Measurements from ENCODE around the gene DGLUCY.
"Not testable (repeated sequence)": the region's sequence is repeated elsewhere in the genome, so short reads cannot be mapped to it uniquely, and the experiment has no call there.

DGLUCY gene

GRCh38 chr14:91225025-91225424, 111.2 kb downstream of the DGLUCY start:
- Histone ChIP-seq H4K20me1 (peaks cover 0 to 30% (median 18%) of the 10 kb centered on the region in 11 experiments; a peak in 16 of 22 replicates), H3K36me3 (peaks cover 12 to 54% (median 39%) of the 10 kb centered on the region in 11 experiments; a peak in 20 of 22 replicates), H3K27me3 (no peaks in the 10 kb centered on the region), H3K4me2 (no peak overlapping the region; a peak in 1 of 22 replicates), H3K9me3 (replicated peaks in 1 of 11) (peaks cover 0 to 4% (median 0%) of the 10 kb centered on the region in 11 experiments; a peak in 1 of 22 replicates), H3K9ac (no peak overlapping the region), H3K4me1 (peaks cover 49 to 75% (median 64%) of the 10 kb centered on the region in 10 experiments), H3K27ac (no peak overlapping the region), H3K4me3 (no peak overlapping the region)
- no peak for TF ChIP-seq Cebpa-rat (IDR thresholded peaks at IDR 0.05)

DNA sequence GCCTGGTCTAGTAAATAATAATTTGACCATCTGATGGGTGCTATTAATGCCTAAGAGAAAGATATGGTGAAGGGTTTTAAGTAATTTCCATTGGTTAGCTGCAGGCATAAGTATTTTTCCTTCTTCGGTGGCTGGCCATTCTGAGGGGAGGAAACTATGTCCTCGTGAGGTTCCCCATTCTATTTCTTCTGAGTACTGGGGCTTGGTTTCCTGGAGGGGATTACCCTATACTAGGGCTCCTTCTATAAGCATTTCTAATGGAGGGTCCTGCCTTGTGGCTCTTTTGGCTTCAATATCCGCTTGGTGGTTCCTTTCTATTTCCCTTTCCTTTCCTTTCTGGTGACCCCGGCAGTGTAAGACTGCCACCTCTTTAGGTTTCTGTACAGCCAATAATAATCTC, 112.5 kb downstream of the DGLUCY start:
- not testable (repeated sequence) for H3K9me3 ChIP-seq (replicated peaks in 1 of 11); H3K27me3 ChIP-seq; H3K27ac ChIP-seq; H3K4me3 ChIP-seq; H3K9ac ChIP-seq
- peaks cover 55 to 77% (median 68%) of the 10 kb centered on the region in 10 experiments for H3K4me1 ChIP-seq
- peak overlapping the region; percentile 70 to 97 (median 89); a peak in 18 of 22 replicates for H3K4me2 ChIP-seq
- peaks cover 11 to 43% (median 28%) of the 10 kb centered on the region in 11 experiments; a peak in 20 of 22 replicates for H3K36me3 ChIP-seq
- peaks cover 0 to 32% (median 18%) of the 10 kb centered on the region in 11 experiments; a peak in 16 of 22 replicates for H4K20me1 ChIP-seq

DNA sequence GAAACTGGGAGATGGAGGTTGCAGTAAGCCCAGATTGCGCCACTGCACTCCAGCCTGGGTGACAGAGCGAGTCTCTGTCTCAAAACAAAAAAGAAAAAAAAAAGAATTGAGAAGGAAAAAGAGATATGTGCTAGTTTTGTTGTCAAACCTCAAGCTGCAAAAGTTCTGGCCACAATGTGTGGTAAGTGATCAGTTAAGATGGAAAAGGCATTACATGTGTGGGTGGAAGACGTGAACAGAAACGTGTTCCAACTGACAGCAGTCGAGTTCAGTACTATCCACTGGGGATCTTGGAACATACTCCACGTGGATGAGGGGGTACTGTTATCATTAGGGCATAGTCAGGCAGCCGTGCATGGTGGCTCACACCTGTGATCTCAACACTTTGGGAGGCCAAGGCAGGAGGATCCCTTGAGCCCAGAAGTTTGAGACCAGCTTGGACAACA, 113.3 kb downstream of the DGLUCY start:
- H3K4me2 ChIP-seq = peak overlapping the region; percentile 70 to 97 (median 89)
- TF ChIP-seq Cebpa-rat (IDR thresholded peaks at IDR 0.05) = no peak
- no peak overlapping the region for H3K9ac ChIP-seq
- H3K36me3 ChIP-seq = peaks cover 9 to 38% (median 23%) of the 10 kb centered on the region in 11 experiments; a peak in 20 of 22 replicates
- peaks cover 0 to 32% (median 18%) of the 10 kb centered on the region in 11 experiments; a peak in 16 of 22 replicates for H4K20me1 ChIP-seq
- no peaks in the 10 kb centered on the region for H3K27me3 ChIP-seq
- H3K9me3 ChIP-seq (replicated peaks in 1 of 11) = peaks cover 0 to 14% (median 7%) of the 10 kb centered on the region in 11 experiments; a peak in 11 of 22 replicates
- no peak overlapping the region for H3K27ac ChIP-seq
- peaks cover 62 to 83% (median 77%) of the 10 kb centered on the region in 10 experiments for H3K4me1 ChIP-seq
- H3K4me3 ChIP-seq = no peak overlapping the region

DNA sequence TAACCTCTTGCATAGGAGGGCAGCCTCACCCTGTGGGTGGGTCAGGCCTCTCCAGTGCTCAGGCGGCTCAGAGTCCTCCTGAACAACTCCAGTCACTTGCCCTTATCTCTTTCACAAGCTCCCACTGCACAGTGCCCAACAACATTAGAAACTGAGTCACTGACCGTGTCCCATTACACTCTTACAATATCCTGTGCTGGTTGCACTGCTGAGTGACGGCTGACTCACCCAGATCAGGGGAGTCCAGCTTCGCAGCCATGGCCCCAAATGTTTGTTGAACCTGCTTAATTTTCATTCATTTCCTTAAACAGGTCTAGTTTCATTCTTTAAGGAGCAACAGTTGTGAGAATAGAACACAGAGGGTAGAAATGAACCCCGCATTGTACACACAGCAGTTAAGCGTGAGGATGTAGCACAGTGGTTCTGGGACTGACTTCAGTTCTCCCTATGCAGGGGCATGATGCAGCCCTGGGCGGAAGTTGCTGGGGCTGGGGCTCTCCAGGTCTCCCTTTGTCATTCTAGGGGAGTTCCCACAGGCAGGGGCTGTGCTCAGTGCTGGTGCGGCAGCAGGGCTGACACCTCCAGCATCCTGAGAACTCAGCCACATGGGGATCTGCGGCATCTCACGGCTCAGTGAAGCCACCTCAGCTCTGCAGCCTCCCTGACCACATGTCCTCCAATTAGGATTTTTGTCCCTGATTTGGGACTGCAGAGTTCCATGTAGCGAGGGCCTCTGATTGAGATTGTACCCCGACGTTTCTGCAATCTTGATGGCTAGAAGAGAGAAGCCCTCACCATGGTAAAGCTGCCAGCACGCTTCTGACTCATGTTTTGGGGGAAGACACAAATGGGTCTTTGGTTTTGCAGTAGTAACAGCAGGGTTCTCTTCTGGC, 114.5 kb downstream of the DGLUCY start:
- H3K36me3 ChIP-seq = peaks cover 9 to 34% (median 17%) of the 10 kb centered on the region in 11 experiments; a peak in 20 of 22 replicates
- H3K4me1 ChIP-seq = peaks cover 62 to 82% (median 74%) of the 10 kb centered on the region in 10 experiments
- H3K27ac ChIP-seq = peak overlapping the region in 6 of 11 experiments; percentile 5 to 32 (median 26); a peak in 7 of 22 replicates
- peak overlapping the region in 5 of 11 experiments; percentile 3 to 43 (median 12); a peak in 3 of 22 replicates for H3K9ac ChIP-seq
- no peak for TF ChIP-seq Cebpa-rat (IDR thresholded peaks at IDR 0.05)
- H4K20me1 ChIP-seq = peaks cover 0 to 32% (median 18%) of the 10 kb centered on the region in 11 experiments; a peak in 16 of 22 replicates
- peaks cover 0 to 19% (median 7%) of the 10 kb centered on the region in 11 experiments; a peak in 13 of 22 replicates for H3K9me3 ChIP-seq (replicated peaks in 1 of 11)
- H3K4me3 ChIP-seq = peak overlapping the region in 1 of 10 experiments; percentile 23; a peak in 1 of 20 replicates
- H3K4me2 ChIP-seq = peak overlapping the region; percentile 70 to 97 (median 89)
- no peaks in the 10 kb centered on the region for H3K27me3 ChIP-seq

DNA sequence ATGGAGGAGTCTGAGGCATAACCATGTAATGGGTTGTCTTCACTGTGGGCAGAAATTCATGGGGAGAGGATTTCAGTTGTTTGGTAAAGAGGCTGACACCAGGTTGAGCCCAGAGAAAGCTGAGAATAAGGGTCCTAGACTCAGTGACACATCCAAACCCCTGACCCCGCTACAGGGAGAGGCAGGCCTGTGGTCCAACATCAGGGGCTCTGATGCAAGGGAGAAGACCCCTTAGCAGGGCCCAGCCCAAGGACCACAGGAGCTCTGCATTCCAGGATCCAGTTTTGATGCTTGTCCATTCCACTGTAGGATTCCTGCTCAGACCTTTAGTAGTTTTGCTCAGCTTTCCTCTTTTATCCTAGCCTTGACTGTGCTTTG, 115.1 kb downstream of the DGLUCY start:
- 0 out of 22 replicates have a peak overlapping the region, but pooled peaks of 1 of the 11 experiments have one; percentile 9 for H3K9ac ChIP-seq
- TF ChIP-seq Cebpa-rat (IDR thresholded peaks at IDR 0.05) = no peak
- peaks cover 9 to 28% (median 14%) of the 10 kb centered on the region in 11 experiments; a peak in 20 of 22 replicates for H3K36me3 ChIP-seq
- peaks cover 0 to 32% (median 18%) of the 10 kb centered on the region in 11 experiments; a peak in 16 of 22 replicates for H4K20me1 ChIP-seq
- H3K27ac ChIP-seq = peak overlapping the region in 5 of 11 experiments; percentile 5 to 32 (median 19); a peak in 5 of 22 replicates
- H3K4me2 ChIP-seq = peak overlapping the region; percentile 70 to 97 (median 89)
- peak overlapping the region in 1 of 10 experiments; percentile 23; a peak in 1 of 20 replicates for H3K4me3 ChIP-seq
- H3K4me1 ChIP-seq = peaks cover 62 to 78% (median 71%) of the 10 kb centered on the region in 10 experiments
- peaks cover 0 to 25% (median 9%) of the 10 kb centered on the region in 11 experiments; a peak in 13 of 22 replicates for H3K9me3 ChIP-seq (replicated peaks in 1 of 11)
- H3K27me3 ChIP-seq = no peaks in the 10 kb centered on the region

DNA sequence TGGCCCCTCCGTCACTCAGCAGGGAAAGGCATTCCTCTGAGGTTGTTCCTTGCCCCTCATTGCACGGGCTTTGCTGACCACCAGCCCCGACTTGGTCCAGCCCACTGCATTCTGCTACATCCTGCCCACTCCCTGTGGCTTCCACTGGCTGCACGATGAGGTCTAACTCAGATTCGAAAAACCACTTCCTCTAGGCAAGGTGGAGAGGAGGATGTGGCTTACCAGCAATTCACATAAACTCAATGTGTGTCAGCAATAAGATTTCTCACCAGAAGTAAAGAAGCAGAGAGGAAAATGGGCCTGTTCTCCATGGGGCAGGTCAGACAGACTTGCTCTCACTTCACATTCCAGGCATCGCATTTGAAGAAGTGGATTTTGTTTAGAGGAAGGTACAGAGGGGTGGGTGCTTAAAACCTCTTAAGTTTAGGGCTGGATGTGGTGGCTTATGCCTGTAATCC, 115.9 kb downstream of the DGLUCY start:
- TF ChIP-seq Cebpa-rat (IDR thresholded peaks at IDR 0.05) = no peak
- peak overlapping the region in 2 of 10 experiments; percentile 23 to 27; a peak in 2 of 20 replicates for H3K4me3 ChIP-seq
- H3K9ac ChIP-seq = peak overlapping the region in 1 of 11 experiments; percentile 21; a peak in 1 of 22 replicates
- peak overlapping the region in 4 of 11 experiments; percentile 21 to 62 (median 42); a peak in 10 of 22 replicates for H3K27ac ChIP-seq
- H3K27me3 ChIP-seq = no peaks in the 10 kb centered on the region
- H3K36me3 ChIP-seq = peaks cover 3 to 20% (median 7%) of the 10 kb centered on the region in 11 experiments; a peak in 20 of 22 replicates
- peaks cover 62 to 78% (median 70%) of the 10 kb centered on the region in 10 experiments for H3K4me1 ChIP-seq
- H4K20me1 ChIP-seq = peaks cover 0 to 32% (median 18%) of the 10 kb centered on the region in 11 experiments; a peak in 16 of 22 replicates
- peaks cover 0 to 30% (median 9%) of the 10 kb centered on the region in 11 experiments; a peak in 13 of 22 replicates for H3K9me3 ChIP-seq (replicated peaks in 1 of 11)
- peak overlapping the region; percentile 70 to 97 (median 89) for H3K4me2 ChIP-seq

- H3K9ac ChIP-seq = no peak overlapping the region
- TF ChIP-seq Cebpa-rat (IDR thresholded peaks at IDR 0.05) = no peak
Observed at GRCh38 chr14:91230397-91231035, 116.6 kb downstream of the DGLUCY start.

More at GRCh38 chr14:91230397-91231035, 116.6 kb downstream of the DGLUCY start:
- peaks cover 0 to 30% (median 9%) of the 10 kb centered on the region in 11 experiments; a peak in 13 of 22 replicates for H3K9me3 ChIP-seq (replicated peaks in 1 of 11)
- peak overlapping the region; percentile 70 to 97 (median 89) for H3K4me2 ChIP-seq
- peak overlapping the region in 4 of 11 experiments; percentile 21 to 62 (median 42); a peak in 8 of 22 replicates for H3K27ac ChIP-seq
- no peak overlapping the region; a peak in 1 of 20 replicates for H3K4me3 ChIP-seq
- peaks cover 0 to 13% (median 0%) of the 10 kb centered on the region in 11 experiments; a peak in 6 of 22 replicates for H3K36me3 ChIP-seq
- no peaks in the 10 kb centered on the region for H3K27me3 ChIP-seq
- peaks cover 0 to 32% (median 18%) of the 10 kb centered on the region in 11 experiments; a peak in 16 of 22 replicates for H4K20me1 ChIP-seq
- H3K4me1 ChIP-seq = peaks cover 62 to 75% (median 70%) of the 10 kb centered on the region in 10 experiments
